GM12872 (cell line): ENCODE measurements around the gene CHD2.

ENCODE experiments used
- TF ChIP-seq, protein P1 (sequence below): IDR thresholded peaks from 3 replicates; pipeline ENCODE4 v1.5.1; 2011; ENCODE audit warnings: low read depth, mild to moderate bottlenecking, low read length, moderate library complexity; ENCODE audit not compliant: insufficient read depth

The CHD2 gene

DNA sequence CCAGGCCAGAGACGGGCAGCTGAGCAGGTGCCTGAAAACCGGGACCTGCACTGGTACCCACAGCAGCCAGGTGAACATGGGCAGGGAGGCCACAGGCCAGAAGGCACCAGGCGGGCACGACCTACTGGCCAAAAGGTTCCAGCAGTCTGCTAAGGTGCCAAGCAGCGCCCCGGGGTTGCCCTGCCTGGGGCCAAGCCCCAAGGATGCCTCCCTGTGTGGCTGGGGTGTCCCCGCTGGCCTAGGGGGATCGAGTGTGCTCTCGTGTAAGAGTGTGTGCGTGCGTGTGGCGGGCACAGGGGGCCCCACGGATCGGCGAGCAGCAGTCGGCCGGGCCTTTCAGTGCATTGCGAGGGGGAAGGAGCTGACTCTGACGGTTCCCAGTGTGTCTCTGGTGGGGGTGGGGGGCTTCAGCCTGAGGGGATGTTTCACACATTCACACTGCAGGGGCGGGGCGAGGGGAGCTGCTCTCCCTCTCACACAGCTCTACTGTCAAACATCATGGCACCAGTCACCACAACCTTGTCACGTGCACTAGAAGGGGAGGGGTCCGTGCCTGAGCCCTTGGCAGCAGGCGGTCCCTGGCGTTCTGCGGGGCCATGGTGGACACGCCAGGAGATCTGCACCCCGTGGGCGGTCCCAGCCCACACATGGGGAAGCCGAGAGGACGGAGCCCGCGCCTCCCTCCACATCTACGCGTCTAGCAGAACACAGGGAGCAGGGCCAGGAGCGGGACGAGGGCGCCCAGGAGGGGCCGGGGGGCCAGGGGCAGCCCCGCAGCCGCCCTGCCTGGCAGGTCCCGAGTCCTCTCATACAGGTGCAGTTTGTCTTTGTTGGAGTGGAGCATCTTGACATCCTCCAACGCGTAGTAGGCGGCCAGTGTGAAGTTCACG lies 144.4 kb downstream of the CHD2 start:
- TF ChIP-seq, protein P1, sequence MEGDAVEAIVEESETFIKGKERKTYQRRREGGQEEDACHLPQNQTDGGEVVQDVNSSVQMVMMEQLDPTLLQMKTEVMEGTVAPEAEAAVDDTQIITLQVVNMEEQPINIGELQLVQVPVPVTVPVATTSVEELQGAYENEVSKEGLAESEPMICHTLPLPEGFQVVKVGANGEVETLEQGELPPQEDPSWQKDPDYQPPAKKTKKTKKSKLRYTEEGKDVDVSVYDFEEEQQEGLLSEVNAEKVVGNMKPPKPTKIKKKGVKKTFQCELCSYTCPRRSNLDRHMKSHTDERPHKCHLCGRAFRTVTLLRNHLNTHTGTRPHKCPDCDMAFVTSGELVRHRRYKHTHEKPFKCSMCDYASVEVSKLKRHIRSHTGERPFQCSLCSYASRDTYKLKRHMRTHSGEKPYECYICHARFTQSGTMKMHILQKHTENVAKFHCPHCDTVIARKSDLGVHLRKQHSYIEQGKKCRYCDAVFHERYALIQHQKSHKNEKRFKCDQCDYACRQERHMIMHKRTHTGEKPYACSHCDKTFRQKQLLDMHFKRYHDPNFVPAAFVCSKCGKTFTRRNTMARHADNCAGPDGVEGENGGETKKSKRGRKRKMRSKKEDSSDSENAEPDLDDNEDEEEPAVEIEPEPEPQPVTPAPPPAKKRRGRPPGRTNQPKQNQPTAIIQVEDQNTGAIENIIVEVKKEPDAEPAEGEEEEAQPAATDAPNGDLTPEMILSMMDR, result no peak

DNA sequence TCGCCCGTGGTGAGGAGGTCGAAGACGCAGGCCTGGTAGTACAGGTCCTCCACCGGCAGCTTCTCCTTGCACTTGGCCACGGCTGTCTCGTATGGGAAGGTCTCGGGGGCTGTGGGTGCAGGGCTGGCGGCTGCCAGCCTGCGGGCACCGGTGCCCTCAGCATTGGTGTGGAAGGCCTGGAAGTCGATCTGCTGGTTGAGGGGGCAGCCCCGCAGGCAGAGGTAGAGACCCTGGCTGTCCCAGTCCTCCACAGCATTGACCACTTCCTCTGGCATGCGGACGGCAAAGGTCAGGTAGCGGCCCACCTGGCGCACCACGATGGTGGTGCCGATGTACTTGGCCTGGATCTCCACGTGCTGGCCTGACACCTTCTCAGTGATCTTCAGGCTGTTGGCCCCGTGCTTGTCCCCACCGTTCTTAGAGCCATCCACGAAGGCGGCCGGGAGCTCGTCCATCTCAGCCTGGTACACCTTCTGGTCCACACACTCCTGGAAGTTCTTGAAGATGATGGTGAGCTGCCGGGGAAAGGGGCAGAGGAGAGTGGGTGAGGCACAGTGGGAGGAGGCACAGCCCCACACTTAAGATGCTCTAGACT lies 145.2 kb downstream of the CHD2 start:
- TF ChIP-seq, protein P1, result no peak

DNA sequence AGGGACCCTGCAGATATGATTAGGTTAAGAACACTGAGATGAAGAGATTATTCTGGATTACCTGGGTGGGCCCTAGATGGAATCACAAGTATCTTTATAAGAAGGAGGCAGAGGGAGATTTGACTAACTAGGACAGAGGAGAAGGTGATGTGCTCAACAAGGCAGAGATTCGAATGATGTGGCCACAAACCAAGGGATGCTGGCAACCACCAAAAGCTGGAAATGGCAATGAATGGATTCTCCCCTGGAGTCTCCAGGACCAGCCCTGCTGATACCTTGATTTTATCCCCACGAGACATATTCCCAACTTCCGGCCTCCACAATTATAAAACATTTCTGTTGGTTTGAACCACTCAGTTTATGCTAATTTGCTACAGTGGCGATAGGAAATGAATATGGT lies 146.0 kb downstream of the CHD2 start:
- TF ChIP-seq, protein P1, result no peak

DNA sequence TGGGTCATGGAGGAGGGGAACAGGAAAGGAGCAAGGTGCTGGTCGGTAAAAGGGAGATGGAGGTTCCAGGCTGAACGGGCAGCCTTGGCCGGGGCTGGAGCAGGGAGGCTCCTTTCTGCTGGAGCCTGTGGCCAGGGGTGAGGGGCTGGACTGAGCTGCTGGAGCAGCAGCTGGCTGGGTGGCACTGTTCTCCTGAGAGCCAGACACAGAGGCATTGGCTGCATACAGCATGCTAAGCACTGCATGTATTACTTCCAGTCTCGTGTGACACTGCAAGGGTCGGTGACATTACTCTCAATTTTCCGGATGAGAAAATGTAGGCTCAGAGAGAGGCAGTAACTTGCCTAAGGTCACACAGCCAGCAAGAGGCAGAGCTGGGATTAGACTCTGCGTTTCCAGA lies 146.6 kb downstream of the CHD2 start:
- TF ChIP-seq, protein P1, result no peak

DNA sequence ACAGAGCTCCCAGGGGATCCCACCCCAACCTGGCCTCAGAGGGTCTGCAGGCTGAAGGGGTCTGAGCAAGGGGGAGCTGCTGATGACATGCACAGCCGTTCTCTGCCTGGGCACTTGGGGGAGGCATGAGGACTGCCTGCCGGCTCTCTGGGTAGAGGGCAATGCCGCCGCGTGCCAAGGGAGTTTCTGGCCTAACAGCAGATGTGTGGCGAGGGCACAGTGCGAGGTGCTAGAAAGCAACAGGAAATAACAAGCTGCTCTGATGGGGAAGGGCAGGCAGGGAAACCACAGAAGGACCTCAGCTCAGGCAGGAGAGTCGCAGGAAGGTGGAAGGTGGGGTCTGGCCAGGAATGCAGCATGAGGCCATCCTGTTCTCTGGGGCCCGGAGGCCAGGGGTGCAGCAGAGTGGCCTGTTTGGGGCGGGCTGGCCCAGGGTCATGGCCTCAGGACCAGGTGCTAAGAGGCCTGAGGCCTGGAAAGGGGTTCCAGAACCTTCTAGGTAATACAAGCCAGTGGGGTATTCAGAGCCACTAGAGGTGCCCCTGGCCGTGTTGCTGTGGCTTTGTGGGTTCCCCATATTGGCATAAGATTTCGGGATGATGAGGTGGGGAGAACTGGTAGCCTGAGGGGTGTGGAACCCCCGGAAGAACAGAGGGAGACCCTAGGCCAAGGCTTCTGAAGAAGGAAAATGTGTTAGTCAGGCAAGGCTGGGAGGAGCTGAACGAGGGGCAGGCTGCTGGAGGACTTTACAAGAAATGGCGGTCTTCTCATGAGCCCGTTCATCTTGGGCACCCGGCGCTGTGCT lies 147.7 kb downstream of the CHD2 start:
- TF ChIP-seq, protein P1, result no peak

DNA sequence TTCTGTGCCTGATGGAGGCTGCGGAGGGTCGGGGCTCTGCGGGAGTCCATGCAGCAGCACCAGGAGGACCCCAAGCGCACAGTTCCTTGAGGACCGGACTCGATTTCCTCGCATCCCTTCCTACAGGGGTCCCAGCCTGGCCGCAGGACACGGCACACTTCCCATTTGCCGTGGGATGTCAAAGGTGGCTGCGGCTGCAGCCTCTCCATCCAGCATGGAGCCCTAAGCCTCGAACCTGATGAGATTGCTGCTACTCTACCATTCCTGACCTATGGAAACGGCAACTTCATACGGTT lies 148.2 kb downstream of the CHD2 start:
- TF ChIP-seq, protein P1, result no peak

DNA sequence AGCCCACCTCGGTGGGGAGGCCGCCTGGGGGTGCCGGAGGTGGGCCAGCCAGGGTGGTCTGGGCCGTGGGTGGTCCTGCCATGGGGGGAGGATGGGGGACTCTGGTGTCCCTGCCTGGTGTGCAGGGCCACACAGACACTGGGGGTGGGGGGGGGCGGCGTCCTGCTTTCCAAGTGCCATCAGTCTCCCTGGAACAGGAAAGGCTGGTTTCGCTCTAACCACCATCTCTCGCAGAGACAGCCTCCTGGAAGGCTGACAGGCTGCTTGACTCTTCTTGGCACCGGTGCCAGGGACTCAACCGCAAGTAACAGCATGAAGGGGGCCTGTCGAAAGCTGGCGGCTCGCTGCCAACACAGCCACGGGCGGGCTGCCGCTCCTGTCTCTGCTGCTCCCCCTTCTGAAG lies 148.6 kb downstream of the CHD2 start:
- TF ChIP-seq, protein P1, result no peak
